ENCODE measurements around the gene RNF144A.

Gene RNF144A

GRCh38 chr2:6879011-6879410, 38.2 kb upstream of the RNF144A start:
- DNase-seq (ENCODE audit: low read depth in 2 of 2), result no peak
- no peak for TF ChIP-seq CTCF (IDR thresholded peaks at IDR 0.05; ENCODE audit: low read depth, low read length)
- H3K4me3 ChIP-seq (replicated peaks in 1 of 2; ENCODE audit: low read depth in 2 of 2, low read length in 2 of 2), result no peak overlapping the region

DNA sequence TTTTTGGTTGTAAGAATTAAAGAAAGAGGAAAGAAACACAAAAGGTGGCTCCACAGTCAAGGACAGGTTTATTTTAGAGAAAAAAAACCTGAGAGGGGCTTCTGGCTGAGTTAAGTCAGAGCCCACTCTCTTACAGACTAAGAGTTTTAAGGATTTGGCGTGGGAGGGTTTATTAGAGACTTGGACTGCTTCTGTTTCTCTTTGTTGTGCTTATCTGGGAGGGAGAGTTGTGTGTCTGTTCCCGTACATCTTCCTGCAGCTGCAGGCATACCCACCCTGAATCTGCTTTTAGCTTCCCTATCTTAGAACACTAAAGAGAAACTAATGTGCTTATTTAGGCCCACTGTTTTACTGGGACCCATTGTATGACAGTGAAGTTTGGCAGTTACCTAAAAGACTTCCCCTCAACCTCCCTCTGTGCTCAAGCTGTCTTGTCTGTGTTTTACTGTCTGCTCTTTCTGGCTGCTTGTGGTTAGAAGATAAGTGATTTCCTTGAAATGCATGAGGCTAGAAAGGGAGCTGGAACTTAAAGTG, 36.9 kb upstream of the RNF144A start:
- H3K4me3 ChIP-seq (replicated peaks in 1 of 2; ENCODE audit: low read depth in 2 of 2, low read length in 2 of 2), result no peak overlapping the region
- DNase-seq (ENCODE audit: low read depth in 2 of 2), result no peak
- TF ChIP-seq CTCF (IDR thresholded peaks at IDR 0.05; ENCODE audit: low read depth, low read length), result no peak

- no peak for TF ChIP-seq CTCF (IDR thresholded peaks at IDR 0.05; ENCODE audit: low read depth, low read length)
- no peak overlapping the region for H3K4me3 ChIP-seq (replicated peaks in 1 of 2; ENCODE audit: low read depth in 2 of 2, low read length in 2 of 2)
- DNase-seq (ENCODE audit: low read depth in 2 of 2), result no peak
Observed at GRCh38 chr2:6881046-6881445, 36.2 kb upstream of the RNF144A start.

- H3K4me3 ChIP-seq (replicated peaks in 1 of 2; ENCODE audit: low read depth in 2 of 2, low read length in 2 of 2), result no peak overlapping the region
- TF ChIP-seq CTCF (IDR thresholded peaks at IDR 0.05; ENCODE audit: low read depth, low read length), result no peak
- no peak for DNase-seq (ENCODE audit: low read depth in 2 of 2)
Observed at GRCh38 chr2:6881516-6881915, 35.7 kb upstream of the RNF144A start.

- DNase-seq (ENCODE audit: low read depth in 2 of 2), result no peak
- no peak overlapping the region for H3K4me3 ChIP-seq (replicated peaks in 1 of 2; ENCODE audit: low read depth in 2 of 2, low read length in 2 of 2)
- no peak for TF ChIP-seq CTCF (IDR thresholded peaks at IDR 0.05; ENCODE audit: low read depth, low read length)
Observed at GRCh38 chr2:6883448-6884122, 33.6 kb upstream of the RNF144A start.

- no peak for DNase-seq (ENCODE audit: low read depth in 2 of 2)
- no peak for TF ChIP-seq CTCF (IDR thresholded peaks at IDR 0.05; ENCODE audit: low read depth, low read length)
- H3K4me3 ChIP-seq (replicated peaks in 1 of 2; ENCODE audit: low read depth in 2 of 2, low read length in 2 of 2), result no peak overlapping the region
Observed at GRCh38 chr2:6885551-6885950, 31.7 kb upstream of the RNF144A start.

DNA sequence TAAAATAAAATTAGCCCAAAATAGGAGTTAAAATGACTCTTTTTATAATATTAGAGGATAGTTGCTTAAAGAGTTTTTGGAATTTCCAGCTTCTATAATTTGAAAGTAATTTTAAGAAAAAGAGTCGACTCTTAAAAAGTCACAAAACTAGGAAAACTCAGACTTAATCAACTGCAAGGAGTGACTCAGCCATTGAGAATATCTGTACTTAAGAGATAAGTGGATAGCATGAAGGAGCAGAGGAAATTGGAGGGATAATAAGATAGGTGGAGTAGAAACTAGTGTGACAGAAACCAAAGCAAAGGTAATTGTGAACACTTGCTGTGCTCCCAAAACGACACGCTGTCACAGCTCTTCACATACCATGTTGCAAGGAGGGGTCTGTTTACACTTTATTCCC, 31.2 kb upstream of the RNF144A start:
- DNase-seq (ENCODE audit: low read depth in 2 of 2), result no peak
- H3K4me3 ChIP-seq (replicated peaks in 1 of 2; ENCODE audit: low read depth in 2 of 2, low read length in 2 of 2), result no peak overlapping the region
- no peak for TF ChIP-seq CTCF (IDR thresholded peaks at IDR 0.05; ENCODE audit: low read depth, low read length)
